HCT116 (cell line): Measurements from ENCODE around the gene STBD1.

Source experiments
- EZH2 ChIP-seq: fragments of 200-600 bp; sonication (generic); IDR thresholded peaks from 2 replicates; pipeline ENCODE4 v1.6.1; 2017; ENCODE audit warnings: antibody characterized with exemption, mixed run types
- POLR2AphosphoS5 ChIP-seq: IDR thresholded peaks from 2 replicates; pipeline ENCODE4 v1.6.1; 2011; ENCODE audit warnings: mild to moderate bottlenecking, low read depth, low read length, moderate library complexity
- TCF7L2 ChIP-seq: IDR thresholded peaks from 2 replicates; pipeline ENCODE4 v1.7.0; 2011; ENCODE audit warnings: borderline replicate concordance, inconsistent platforms; ENCODE audit not compliant: insufficient read depth, insufficient read length; ENCODE audit errors: extremely low read depth

GRCh38 chr4:76306882-76307659 lies 538 bp downstream of the STBD1 start:
- TF ChIP-seq POLR2AphosphoS5 (peak; percentile 3), TCF7L2 (no peak), EZH2 (no peak)
